Natural killer cell (primary cell): ENCODE measurements around the gene KLHDC7A. TPM values are rescaled to one million over a fixed set of nuclear protein-coding genes. Genes with fewer than 3 reads are reported as not detected.

Experiments
- ATAC-seq, 3 donors: fragments of 150-1000 bp in 2 of 3; fragments of 200-7000 bp in 1 of 3; cut with Tn5 transposase; 1 replicate in 1 of 3; 2 replicates in 2 of 3; pipeline ENCODE4 v1.10.0; 2021; ENCODE audit warnings: mild to moderate bottlenecking in 2 of 3, moderate library complexity in 2 of 3
- DNase-seq, 2 donors: peaks; one replicate each; pipeline versions ENCODE4 v3.0.0 to v3.0.0-alpha.2; 2013 to 2021; ENCODE audit warnings: mixed read lengths in 1 of 2
- H3K27ac ChIP-seq: one replicate; pipeline ENCODE4 v1.5.1; 2013; ENCODE audit warnings: mild to moderate bottlenecking, low read length
- H3K27me3 ChIP-seq: one replicate; pipeline ENCODE4 v1.6.1; 2013; ENCODE audit warnings: low read length; ENCODE audit not compliant: control insufficient read depth, insufficient read depth
- H3K36me3 ChIP-seq: one replicate; pipeline ENCODE4 v1.6.1; 2013; ENCODE audit warnings: low read length; ENCODE audit not compliant: control insufficient read depth, insufficient read depth
- H3K4me1 ChIP-seq: one replicate; pipeline ENCODE4 v1.6.1; 2013; ENCODE audit warnings: low read length; ENCODE audit not compliant: control insufficient read depth, insufficient read depth
- H3K4me3 ChIP-seq: one replicate; pipeline ENCODE4 v1.5.1; 2013; ENCODE audit warnings: low read length
- H3K9me3 ChIP-seq: one replicate; pipeline ENCODE4 v1.6.1; 2013; ENCODE audit warnings: low read length; ENCODE audit not compliant: control insufficient read depth, insufficient read depth
- H3K27ac Mint-ChIP-seq, 2 donors: one replicate each; pipeline ENCODE4 v1.8.0; 2022; ENCODE audit warnings: mild to moderate bottlenecking in 2 of 2, mixed read lengths in 2 of 2, moderate library complexity in 1 of 2
- H3K27me3 Mint-ChIP-seq, 2 donors: one replicate each; pipeline ENCODE4 v1.8.0; 2022; ENCODE audit warnings: low read depth in 2 of 2, mixed read lengths in 2 of 2
- H3K36me3 Mint-ChIP-seq: one replicate; pipeline ENCODE4 v1.8.0; 2022; ENCODE audit warnings: mixed read lengths
- H3K4me1 Mint-ChIP-seq, 2 donors: one replicate each; pipeline ENCODE4 v1.8.0; 2022; ENCODE audit warnings: mixed read lengths in 2 of 2
- H3K4me3 Mint-ChIP-seq: one replicate; pipeline ENCODE4 v1.8.0; 2022; ENCODE audit warnings: mild to moderate bottlenecking, moderate library complexity, mixed read lengths
- H3K9me3 Mint-ChIP-seq, 2 donors: one replicate each; pipeline ENCODE4 v1.8.0; 2022; ENCODE audit warnings: mixed read lengths in 2 of 2
- CTCF ChIP-seq: fragments of 200-600 bp; IDR thresholded peaks from one replicate; pipeline ENCODE4 v1.8.0; 2022; ENCODE audit warnings: antibody characterized with exemption
- WGBS: methylation state at CpG from one replicate; pipeline ENCODE4 v1.1.7; 2013; ENCODE audit warnings: missing lambda C conversion rate; ENCODE audit not compliant: insufficient coverage; 5-methylcytosine and 5-hydroxymethylcytosine counted together
- intact Hi-C: fragments of 100-400 bp; cut with micrococcal nuclease; formaldehyde crosslinking; loops from one replicate; pipeline ENCODE4 v1.14.2; 2022
- total RNA-seq, 4 donors: library from RNA; stranded (reverse); fragments of 120-200 nt in 1 of 4; gene quantifications; one replicate each; pipeline versions ENCODE4 v1.2.3 to v1.2.4, GENCODE V29; 2013 to 2022

The KLHDC7A gene
- total RNA-seq, 3 donors from 2014 or later (not counting 1 experiment from before 2014, with no cell fraction given): 0.43 TPM; not detected in 2

- H3K27me3 Mint-ChIP-seq: peaks cover 10 to 14% of the 10 kb centered on the region in 2 donors
- H3K4me3 Mint-ChIP-seq: no peak overlapping the region
- H3K4me3 ChIP-seq: no peak overlapping the region
- intact Hi-C loops: no loop called here
- no peaks in the 10 kb centered on the region for H3K4me1 Mint-ChIP-seq
- DNase-seq (no peak), ATAC-seq (no peak)
- H3K27ac Mint-ChIP-seq: no peak overlapping the region
- H3K9me3 Mint-ChIP-seq: peaks cover 3 to 4% of the 10 kb centered on the region in 2 donors
- 67% methylated on average over 9 of the region's 9 CpGs for WGBS
- no peak overlapping the region for H3K27ac ChIP-seq
- peaks cover 9% of the 10 kb centered on the region for H3K36me3 Mint-ChIP-seq
- peaks cover 3% of the 10 kb centered on the region for H3K27me3 ChIP-seq
- H3K9me3 ChIP-seq: peaks cover 7% of the 10 kb centered on the region
- no peaks in the 10 kb centered on the region for H3K4me1 ChIP-seq
- H3K36me3 ChIP-seq: no peaks in the 10 kb centered on the region
- no peak for TF ChIP-seq CTCF
These were observed 32.2 kb downstream of the KLHDC7A start for GRCh38 chr1:18512883-18513282.

GRCh38 chr1:18513995-18514394 lies 33.3 kb downstream of the KLHDC7A start:
- no peak overlapping the region for H3K4me3 Mint-ChIP-seq
- H3K27me3 Mint-ChIP-seq: peaks cover 14 to 17% of the 10 kb centered on the region in 2 donors
- H3K27ac Mint-ChIP-seq: no peak overlapping the region
- no peak for ATAC-seq
- H3K36me3 ChIP-seq: no peaks in the 10 kb centered on the region
- no peak for TF ChIP-seq CTCF
- peaks cover 3% of the 10 kb centered on the region for H3K27me3 ChIP-seq
- no peak overlapping the region for H3K27ac ChIP-seq
- peaks cover 7% of the 10 kb centered on the region for H3K9me3 ChIP-seq
- peaks cover 9% of the 10 kb centered on the region for H3K36me3 Mint-ChIP-seq
- no peaks in the 10 kb centered on the region for H3K4me1 ChIP-seq
- intact Hi-C loops: no loop called here
- 55% methylated on average over 1 of the region's 1 CpG for WGBS
- H3K4me3 ChIP-seq: no peak overlapping the region
- H3K9me3 Mint-ChIP-seq: peaks cover 3 to 4% of the 10 kb centered on the region in 2 donors
- DNase-seq: no peak
- H3K4me1 Mint-ChIP-seq: no peaks in the 10 kb centered on the region

GRCh38 chr1:18515120-18515667 lies 34.5 kb downstream of the KLHDC7A start:
- peaks cover 9% of the 10 kb centered on the region for H3K36me3 Mint-ChIP-seq
- H3K27ac Mint-ChIP-seq: no peak overlapping the region
- peaks cover 14 to 27% of the 10 kb centered on the region in 2 donors for H3K27me3 Mint-ChIP-seq
- H3K4me1 ChIP-seq: no peaks in the 10 kb centered on the region
- H3K27ac ChIP-seq: no peak overlapping the region
- DNase-seq (no peak), ATAC-seq (no peak)
- intact Hi-C loops: no loop called here
- no peaks in the 10 kb centered on the region for H3K4me1 Mint-ChIP-seq
- H3K9me3 Mint-ChIP-seq: peaks cover 3 to 4% of the 10 kb centered on the region in 2 donors
- 50% methylated on average over 1 of the region's 1 CpG for WGBS
- H3K27me3 ChIP-seq: no peaks in the 10 kb centered on the region
- no peak overlapping the region for H3K4me3 ChIP-seq
- TF ChIP-seq CTCF: no peak
- no peak overlapping the region for H3K4me3 Mint-ChIP-seq
- H3K9me3 ChIP-seq: peaks cover 7% of the 10 kb centered on the region
- no peaks in the 10 kb centered on the region for H3K36me3 ChIP-seq

GRCh38 chr1:18516473-18516872 lies 35.7 kb downstream of the KLHDC7A start:
- Mint-ChIP-seq H3K27ac (no peak overlapping the region), H3K4me3 (no peak overlapping the region), H3K9me3 (peaks cover 3 to 4% of the 10 kb centered on the region in 2 donors), H3K4me1 (no peaks in the 10 kb centered on the region), H3K36me3 (peaks cover 9% of the 10 kb centered on the region), H3K27me3 (peaks cover 19 to 36% of the 10 kb centered on the region in 2 donors)
- no peaks in the 10 kb centered on the region for H3K4me1 ChIP-seq
- no peak for TF ChIP-seq CTCF
- DNase-seq (no peak), ATAC-seq (no peak)
- intact Hi-C loops: no loop called here
- no CpG with 5 or more reads among the region's 1 CpG for WGBS
- no peaks in the 10 kb centered on the region for H3K36me3 ChIP-seq
- no peaks in the 10 kb centered on the region for H3K27me3 ChIP-seq
- peaks cover 7% of the 10 kb centered on the region for H3K9me3 ChIP-seq
- H3K4me3 ChIP-seq: no peak overlapping the region
- no peak overlapping the region for H3K27ac ChIP-seq
